Upper lobe of right lung (tissue), 1 donor: Measurements from ENCODE around the gene CAMTA1. TPM values are rescaled to one million over a fixed set of nuclear protein-coding genes. Genes with fewer than 3 reads are reported as not detected.

Source experiments
- ATAC-seq: fragments of 200-7000 bp; cut with Tn5 transposase; one replicate; pipeline ENCODE4 v1.9.1; 2020; ENCODE audit warnings: mild to moderate bottlenecking, moderate library complexity
- DNase-seq: peaks from one replicate; pipeline ENCODE4 v3.0.0-alpha.2; 2020
- H3K27ac ChIP-seq: fragments of 200-600 bp; one replicate; pipeline ENCODE4 v1.8.0; 2022
- H3K27me3 ChIP-seq: fragments of 200-600 bp; one replicate; pipeline ENCODE4 v1.8.0; 2022; ENCODE audit warnings: mild to moderate bottlenecking
- H3K36me3 ChIP-seq: fragments of 200-600 bp; one replicate; pipeline ENCODE4 v1.8.0; 2022
- H3K4me1 ChIP-seq: fragments of 200-600 bp; one replicate; pipeline ENCODE4 v1.8.0; 2022
- H3K4me3 ChIP-seq: fragments of 200-600 bp; one replicate; pipeline ENCODE4 v1.8.0; 2022; ENCODE audit warnings: mild to moderate bottlenecking
- H3K9me3 ChIP-seq: fragments of 200-600 bp; one replicate; pipeline ENCODE4 v1.8.0; 2022
- intact Hi-C: fragments of 100-400 bp; cut with DNase I; formaldehyde crosslinking; loops from one replicate; pipeline ENCODE4 v1.11.0; 2022
- total RNA-seq: library from RNA; stranded (reverse); fragmentation: NEBNext Ultra II Directional; extraction: Animal tissue kit (Norgen Biotek cat#: 25700); gene quantifications from one replicate; pipeline ENCODE4 v1.2.1, GENCODE V29; 2021
- TF ChIP-seq, protein P1 (sequence below): fragments of 200-600 bp; IDR thresholded peaks from one replicate; pipeline ENCODE4 v1.8.0; 2022; ENCODE audit warnings: antibody characterized with exemption
- donor health status: DM: no; HTN: yes; CAD: no; lungs with severe emphysema.

The CAMTA1 gene
- total RNA-seq, 1 donor from 2014 or later = 63.4 TPM

DNA sequence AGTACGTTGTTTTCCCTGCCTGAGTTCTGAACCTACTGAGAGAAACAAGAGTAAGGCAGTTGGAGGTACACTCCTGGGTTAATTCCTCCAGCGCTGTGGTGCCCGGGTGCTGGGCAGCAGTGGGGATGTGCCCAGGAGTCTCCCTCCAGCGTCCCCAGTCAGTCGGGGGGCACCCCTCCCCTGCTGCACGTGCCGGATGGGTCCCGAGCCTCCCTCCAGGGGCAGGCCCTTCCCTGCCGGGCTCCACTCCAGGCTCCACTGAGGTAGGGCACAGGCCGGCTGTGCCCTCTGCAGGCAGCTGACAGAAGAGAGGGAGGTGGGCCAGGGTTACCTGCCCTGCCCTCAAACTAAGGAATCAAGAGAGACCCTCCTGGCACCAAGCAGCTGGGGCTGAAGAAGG is 747.8 kb downstream of the CAMTA1 start:
- TF ChIP-seq, protein P1, sequence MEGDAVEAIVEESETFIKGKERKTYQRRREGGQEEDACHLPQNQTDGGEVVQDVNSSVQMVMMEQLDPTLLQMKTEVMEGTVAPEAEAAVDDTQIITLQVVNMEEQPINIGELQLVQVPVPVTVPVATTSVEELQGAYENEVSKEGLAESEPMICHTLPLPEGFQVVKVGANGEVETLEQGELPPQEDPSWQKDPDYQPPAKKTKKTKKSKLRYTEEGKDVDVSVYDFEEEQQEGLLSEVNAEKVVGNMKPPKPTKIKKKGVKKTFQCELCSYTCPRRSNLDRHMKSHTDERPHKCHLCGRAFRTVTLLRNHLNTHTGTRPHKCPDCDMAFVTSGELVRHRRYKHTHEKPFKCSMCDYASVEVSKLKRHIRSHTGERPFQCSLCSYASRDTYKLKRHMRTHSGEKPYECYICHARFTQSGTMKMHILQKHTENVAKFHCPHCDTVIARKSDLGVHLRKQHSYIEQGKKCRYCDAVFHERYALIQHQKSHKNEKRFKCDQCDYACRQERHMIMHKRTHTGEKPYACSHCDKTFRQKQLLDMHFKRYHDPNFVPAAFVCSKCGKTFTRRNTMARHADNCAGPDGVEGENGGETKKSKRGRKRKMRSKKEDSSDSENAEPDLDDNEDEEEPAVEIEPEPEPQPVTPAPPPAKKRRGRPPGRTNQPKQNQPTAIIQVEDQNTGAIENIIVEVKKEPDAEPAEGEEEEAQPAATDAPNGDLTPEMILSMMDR = no peak
- no peaks in the 10 kb centered on the region for H3K9me3 ChIP-seq
- no peaks in the 10 kb centered on the region for H3K27me3 ChIP-seq
- H3K27ac ChIP-seq = no peak overlapping the region
- no peak overlapping the region for H3K4me3 ChIP-seq
- no peak for DNase-seq
- H3K4me1 ChIP-seq = peaks cover 5% of the 10 kb centered on the region
- H3K36me3 ChIP-seq = no peaks in the 10 kb centered on the region
- intact Hi-C loops = no loop called here
- no peak for ATAC-seq

DNA sequence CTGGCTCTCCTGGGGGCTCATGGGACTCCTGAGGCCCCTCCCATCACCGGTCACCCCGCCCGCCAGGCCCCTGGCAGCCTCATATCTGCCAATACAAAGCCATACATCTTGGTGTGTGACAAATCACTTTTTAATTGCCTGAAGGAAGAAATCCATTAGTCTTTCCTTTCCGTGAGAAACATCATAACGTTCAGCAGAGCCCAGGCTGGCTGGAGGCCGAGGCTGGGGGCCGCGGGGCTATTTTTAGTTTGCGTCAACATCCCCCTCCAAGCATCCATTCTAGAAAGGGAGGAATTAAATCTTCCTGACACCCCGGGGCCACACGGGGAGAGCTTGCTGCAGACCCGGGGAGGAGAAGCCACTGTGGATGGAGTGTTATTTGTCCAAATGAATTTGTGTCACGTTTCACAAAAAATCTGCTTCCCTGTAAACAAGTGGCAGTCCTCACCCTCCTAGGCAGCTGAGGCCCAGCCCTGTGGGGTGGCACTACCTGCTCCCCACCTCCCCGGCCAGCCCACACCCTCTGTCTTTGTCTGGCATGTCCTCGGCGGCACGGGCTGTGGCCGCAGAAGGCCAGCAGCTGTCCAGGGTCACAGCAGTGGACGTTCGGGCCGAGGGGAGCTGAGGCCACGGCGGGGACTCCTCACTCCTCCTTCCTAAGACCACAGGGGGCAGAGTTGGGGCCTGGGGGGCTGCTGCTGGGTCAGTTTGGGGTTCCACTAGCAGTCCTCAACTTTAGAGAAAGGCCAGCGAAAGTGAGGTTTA is 749.0 kb downstream of the CAMTA1 start:
- H3K27me3 ChIP-seq = no peaks in the 10 kb centered on the region
- no peaks in the 10 kb centered on the region for H3K9me3 ChIP-seq
- intact Hi-C loops = no loop called here
- peaks cover 5% of the 10 kb centered on the region for H3K4me1 ChIP-seq
- no peak for DNase-seq
- TF ChIP-seq, protein P1 = no peak
- no peak for ATAC-seq
- H3K27ac ChIP-seq = no peak overlapping the region
- H3K4me3 ChIP-seq = no peak overlapping the region
- no peaks in the 10 kb centered on the region for H3K36me3 ChIP-seq

DNA sequence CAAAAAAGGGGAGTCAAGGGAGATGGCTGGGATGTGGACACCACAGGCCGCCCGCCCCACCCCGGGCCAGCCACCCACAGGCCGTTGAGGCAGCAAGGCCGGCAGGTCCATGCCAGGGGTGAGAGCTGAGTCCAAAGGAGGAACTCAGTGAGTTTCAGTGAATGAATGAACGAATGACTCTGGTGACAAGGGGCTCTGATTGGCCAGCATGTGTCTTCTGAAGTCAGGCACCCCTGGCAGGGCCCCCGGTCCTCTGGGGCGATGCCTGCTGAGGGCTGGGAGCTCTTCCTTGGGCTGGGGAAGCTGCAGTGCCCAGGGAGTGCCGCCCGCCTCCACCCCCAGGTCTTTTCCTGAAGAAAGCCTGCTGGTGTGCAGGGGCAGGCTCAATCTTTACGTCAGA is 749.8 kb downstream of the CAMTA1 start:
- Histone ChIP-seq H3K27me3 (no peaks in the 10 kb centered on the region), H3K9me3 (no peaks in the 10 kb centered on the region), H3K4me3 (no peak overlapping the region), H3K36me3 (no peaks in the 10 kb centered on the region), H3K4me1 (peaks cover 5% of the 10 kb centered on the region), H3K27ac (no peak overlapping the region)
- TF ChIP-seq, protein P1 = no peak
- intact Hi-C loops = no loop called here
- DNase-seq (no peak), ATAC-seq (no peak)

DNA sequence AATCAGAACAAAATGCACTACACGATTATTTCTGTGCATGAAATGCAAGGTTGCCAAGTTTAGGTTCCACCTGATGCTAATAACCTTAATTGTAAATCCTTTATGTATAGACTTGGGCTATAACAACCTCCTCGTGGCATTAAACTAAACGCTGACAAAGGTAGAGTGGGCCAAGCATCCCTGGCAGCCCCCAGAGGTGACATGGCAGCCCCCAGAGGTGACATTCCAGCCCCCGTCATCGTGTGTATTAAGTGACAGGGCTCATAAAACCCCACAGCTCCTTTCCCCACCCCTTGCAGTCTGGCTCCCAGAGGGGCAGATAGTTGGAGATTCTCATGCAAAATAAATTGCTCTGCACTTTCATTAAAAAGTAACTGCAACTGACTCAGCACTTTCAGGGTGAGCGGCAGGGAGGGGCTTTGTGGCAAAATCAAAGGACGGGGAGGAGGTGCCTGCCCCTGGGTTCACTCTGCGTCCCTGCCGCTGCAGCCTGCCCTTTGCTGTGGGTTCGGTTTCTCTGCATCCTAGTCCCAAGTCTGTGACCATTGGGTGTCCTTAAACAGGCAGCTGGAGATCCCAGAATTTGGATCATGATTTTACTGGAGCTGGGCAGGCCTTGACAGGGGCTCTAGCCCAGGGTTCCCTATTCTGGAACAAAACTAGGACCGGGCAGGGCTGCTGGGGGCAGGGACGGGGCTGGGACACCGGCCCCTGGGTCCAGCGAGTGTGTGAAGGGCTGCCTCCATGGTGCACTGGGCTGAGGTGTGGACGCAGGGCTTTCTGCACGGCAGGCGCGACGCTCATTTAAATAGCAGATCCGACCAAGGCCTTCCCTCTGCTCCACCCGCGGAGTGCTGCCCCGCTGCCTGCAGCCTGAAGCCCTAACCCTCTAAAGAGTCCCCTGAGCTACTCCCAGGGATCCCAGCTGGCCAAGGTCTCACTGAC is 751.0 kb downstream of the CAMTA1 start:
- peaks cover 5% of the 10 kb centered on the region for H3K4me1 ChIP-seq
- no peak overlapping the region for H3K27ac ChIP-seq
- DNase-seq = no peak
- H3K36me3 ChIP-seq = no peaks in the 10 kb centered on the region
- TF ChIP-seq, protein P1 = no peak
- no peaks in the 10 kb centered on the region for H3K9me3 ChIP-seq
- ATAC-seq = no peak
- H3K4me3 ChIP-seq = no peak overlapping the region
- H3K27me3 ChIP-seq = no peaks in the 10 kb centered on the region
- intact Hi-C loops = no loop called here

DNA sequence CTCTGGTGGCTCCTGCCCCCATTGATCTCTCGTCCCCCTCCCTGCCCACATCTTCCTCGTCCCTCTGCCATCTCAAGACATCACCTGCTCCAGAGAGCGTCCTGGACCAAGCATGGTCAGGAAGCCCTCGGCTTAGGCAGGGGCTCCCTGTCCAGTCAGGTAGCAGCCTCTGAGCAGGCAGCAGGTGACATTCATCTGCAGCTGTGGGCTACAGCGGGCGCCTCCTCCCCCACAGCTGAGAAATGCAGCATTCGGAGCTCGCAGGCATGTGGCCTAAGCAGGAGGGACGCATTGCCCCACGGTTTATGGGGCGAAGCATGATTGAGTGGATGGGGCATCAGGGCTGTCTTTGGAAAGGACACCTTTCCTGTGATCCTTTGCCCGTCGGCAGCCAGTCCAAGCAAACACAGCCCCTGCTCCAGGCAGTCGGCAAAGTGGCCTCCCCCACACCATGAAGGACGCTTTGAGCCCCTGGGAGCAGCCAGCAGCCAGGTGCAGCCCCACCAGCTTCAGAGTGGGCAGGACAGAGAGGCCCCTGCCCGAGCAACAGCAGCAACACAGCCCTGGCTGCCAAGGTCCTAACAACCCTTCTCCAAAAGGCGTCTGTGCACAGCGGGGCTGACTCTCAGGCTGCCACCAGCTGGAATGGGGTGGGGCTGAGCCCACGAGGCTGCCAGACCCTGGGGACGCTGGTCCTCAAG is 751.8 kb downstream of the CAMTA1 start:
- TF ChIP-seq, protein P1 = no peak
- no peak for DNase-seq
- H3K9me3 ChIP-seq = no peaks in the 10 kb centered on the region
- intact Hi-C loops = no loop called here
- no peak overlapping the region for H3K27ac ChIP-seq
- H3K27me3 ChIP-seq = no peaks in the 10 kb centered on the region
- H3K4me1 ChIP-seq = peaks cover 5% of the 10 kb centered on the region
- H3K36me3 ChIP-seq = no peaks in the 10 kb centered on the region
- no peak for ATAC-seq
- H3K4me3 ChIP-seq = no peak overlapping the region
